GM19238 (cell line): Measurements from ENCODE around the gene KRT6A.
"Not testable (repeated sequence)": the region's sequence is repeated elsewhere in the genome, so short reads cannot be mapped to it uniquely, and the experiment has no call there.

Experiments used
- DNase-seq: peaks from one replicate; pipeline ENCODE4 v3.0.0; 2011; ENCODE audit warnings: low spot score; ENCODE audit not compliant: insufficient read length

Gene KRT6A

GRCh38 chr12:52464897-52465296 lies 28.2 kb downstream of the KRT6A start:
- no peak for DNase-seq

- no peak for DNase-seq
Observed at GRCh38 chr12:52461693-52462092, 31.4 kb downstream of the KRT6A start.

DNA sequence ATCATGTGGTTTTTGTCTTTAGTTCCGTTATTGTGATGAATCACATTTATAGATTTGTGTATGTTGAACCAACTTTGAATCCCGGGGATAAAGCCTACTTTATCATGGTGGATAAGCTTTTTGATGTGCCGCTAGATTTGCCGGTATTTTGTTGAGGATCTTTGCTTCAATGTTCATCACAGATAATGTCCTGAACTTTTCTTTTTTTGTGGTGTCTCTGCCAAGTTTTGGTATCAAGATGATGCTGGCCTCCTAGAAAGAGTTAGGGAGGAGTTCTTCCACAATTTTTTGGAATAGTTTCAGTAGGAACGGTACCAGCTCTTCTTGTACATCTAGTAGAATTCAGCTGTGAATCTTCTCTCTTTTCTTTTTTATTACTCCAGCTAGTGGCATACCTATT lies 34.2 kb downstream of the KRT6A start:
- no peak for DNase-seq

DNA sequence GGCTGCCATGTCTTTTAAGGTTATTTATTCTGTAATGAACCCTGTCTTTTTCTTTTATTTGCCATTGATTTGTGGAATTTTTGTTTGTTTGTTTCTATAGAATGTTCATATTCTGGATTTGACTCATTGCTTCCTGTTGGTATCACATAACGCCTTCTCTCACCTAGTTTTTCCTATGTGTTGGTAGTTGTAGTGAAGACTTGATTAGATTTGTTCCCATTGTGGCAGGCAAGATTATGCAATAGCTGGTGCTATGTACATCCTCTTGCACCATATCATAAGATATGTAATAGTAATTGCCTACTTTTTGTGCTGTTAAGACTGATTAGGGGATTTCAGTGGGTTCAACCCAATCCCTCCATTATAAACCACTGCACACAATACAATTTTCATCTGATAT lies 37.2 kb downstream of the KRT6A start:
- no peak for DNase-seq

- no peak for DNase-seq
Observed at GRCh38 chr12:52454411-52455201, 38.5 kb downstream of the KRT6A start.

DNA sequence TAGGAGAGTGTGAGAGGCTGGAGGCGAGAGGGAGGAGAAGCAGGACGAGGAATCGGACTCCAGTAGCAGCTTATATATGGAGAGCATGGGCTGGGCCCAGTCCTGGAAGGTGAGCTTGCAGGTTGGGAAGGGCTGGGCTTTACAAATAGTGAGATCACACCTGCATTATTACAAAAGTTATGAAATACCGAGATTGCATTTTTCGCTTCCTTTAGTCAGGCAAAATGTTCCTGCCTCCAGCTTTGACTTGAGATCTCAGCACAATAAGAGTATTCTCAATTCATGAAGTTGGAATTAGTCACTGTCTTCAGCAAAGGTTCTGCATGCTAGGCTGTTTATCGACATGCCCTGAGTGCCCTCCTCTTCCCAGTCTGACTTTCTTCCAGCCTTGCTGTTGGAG lies 41.0 kb downstream of the KRT6A start, which contains the start of gene KRT6B:
KRT6B (minus strand) TSS at position 46 of the 400 bp plus-strand sequence. CDS start 68 bp downstream, outside the sequence.
- DNase-seq: no peak

GRCh38 chr12:52448228-52448627 lies 44.8 kb downstream of the KRT6A start:
- DNase-seq: no peak

- not testable (repeated sequence) for DNase-seq
Observed at GRCh38 chr12:52447196-52447595, 45.9 kb downstream of the KRT6A start.

GRCh38 chr12:52446367-52447045 lies 46.6 kb downstream of the KRT6A start:
- DNase-seq: no peak

GRCh38 chr12:52445876-52446275 lies 47.2 kb downstream of the KRT6A start:
- DNase-seq: no peak

- no peak for DNase-seq
Observed at GRCh38 chr12:52444647-52445595, 48.1 kb downstream of the KRT6A start.

GRCh38 chr12:52443966-52444365 lies 49.1 kb downstream of the KRT6A start:
- no peak for DNase-seq

GRCh38 chr12:52442600-52443061 lies 50.4 kb downstream of the KRT6A start:
- no peak for DNase-seq

DNA sequence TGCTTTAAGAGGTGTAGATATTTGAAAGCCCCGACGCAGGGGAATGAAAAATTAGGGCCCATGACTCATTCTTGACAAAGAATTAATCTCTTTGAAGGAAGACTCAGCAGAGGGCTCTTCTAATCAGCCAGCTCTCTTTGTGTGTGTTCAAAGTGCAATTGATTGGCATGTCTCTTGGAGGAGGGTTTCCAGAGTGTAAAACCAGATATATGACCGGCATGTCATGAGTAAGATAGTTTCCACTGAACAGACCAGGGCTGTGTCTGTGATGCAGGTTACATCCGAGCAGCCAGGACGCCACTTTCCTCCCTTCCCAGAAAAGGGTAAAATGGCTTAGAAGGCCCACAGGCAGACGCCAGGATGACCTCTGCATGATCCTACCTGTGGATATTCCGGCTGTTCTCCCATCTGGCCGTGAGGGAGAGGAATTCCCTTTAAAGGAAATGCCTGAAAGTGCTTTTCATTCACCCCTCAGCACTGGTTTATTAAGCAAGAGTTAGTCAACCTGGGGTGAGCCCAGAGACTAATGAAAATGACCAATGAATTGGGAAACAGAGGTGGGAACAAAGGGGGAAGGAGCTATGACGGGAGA lies 51.6 kb downstream of the KRT6A start:
- no peak for DNase-seq

- no peak for DNase-seq
Observed at GRCh38 chr12:52440821-52441319, 52.2 kb downstream of the KRT6A start.

DNA sequence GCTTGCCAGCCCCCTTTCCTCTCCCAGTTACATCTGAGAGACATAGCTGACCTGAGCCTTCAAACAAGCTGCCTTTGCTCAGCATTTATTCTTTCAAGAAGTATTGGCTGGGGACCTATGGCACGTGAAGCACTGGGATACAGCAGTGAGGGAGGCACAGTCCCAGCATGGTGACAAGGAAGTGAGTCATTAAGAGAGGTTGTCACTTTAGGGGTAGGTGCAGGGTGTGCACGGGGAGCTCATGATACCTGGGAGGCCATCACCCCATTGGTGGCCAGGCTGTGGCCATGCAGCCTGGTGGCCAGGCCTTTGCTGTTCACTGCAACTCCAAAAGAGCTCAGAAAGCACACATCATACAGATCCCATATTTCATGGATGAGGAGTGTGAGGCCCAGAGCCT lies 53.2 kb downstream of the KRT6A start:
- no peak for DNase-seq

- no peak for DNase-seq
Observed at GRCh38 chr12:52439420-52439819, 53.6 kb downstream of the KRT6A start.

GRCh38 chr12:52438305-52439301 lies 54.5 kb downstream of the KRT6A start:
- no peak for DNase-seq

GRCh38 chr12:52437508-52437907 lies 55.5 kb downstream of the KRT6A start:
- DNase-seq: no peak
